Erythroblast (primary cell): ENCODE data around the gene ITLN2.

ENCODE experiments used
- GATA1 ChIP-seq: IDR thresholded peaks from 2 replicates; pipeline ENCODE4 v1.6.1; 2011; ENCODE audit warnings: low read depth, mild to moderate bottlenecking, control low read depth, low read length, moderate library complexity
- POLR2A ChIP-seq: IDR thresholded peaks from 2 replicates; pipeline ENCODE4 v1.6.1; 2011; ENCODE audit warnings: mild to moderate bottlenecking, low read length

DNA sequence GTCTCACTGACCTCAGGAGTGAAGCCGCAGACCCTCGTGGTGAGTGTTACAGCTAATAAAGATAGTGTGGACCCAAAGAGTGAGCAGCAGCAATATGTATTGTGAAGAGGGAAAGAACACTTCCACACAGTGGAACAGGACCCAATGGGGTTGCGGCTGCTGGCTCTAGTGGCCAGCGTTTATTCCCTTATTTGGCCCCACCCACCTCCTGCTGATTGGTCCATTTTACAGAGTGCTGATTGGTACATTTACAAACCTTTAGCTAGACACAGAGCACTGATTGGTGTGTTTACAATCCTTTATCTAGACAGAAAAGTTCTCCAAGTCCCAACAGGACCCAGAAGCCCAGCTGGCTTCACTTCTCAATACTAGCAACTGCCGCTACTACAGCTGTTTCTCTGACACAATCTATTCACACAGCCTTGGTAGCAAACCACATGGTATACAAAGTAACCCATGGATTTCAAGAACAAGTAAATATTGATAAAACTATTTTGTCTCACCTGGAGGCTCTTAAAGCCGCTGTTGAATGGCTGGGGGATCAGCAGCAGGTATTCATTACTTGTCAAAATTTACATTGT is 44.3 kb downstream of the ITLN2 start:
- no peak for TF ChIP-seq POLR2A
- TF ChIP-seq GATA1: no peak
